ENCODE data around the gene TRIM8.

- no peak for TF ChIP-seq CTCF (IDR thresholded peaks at IDR 0.05; ENCODE audit: insufficient read depth, low read length, poor library complexity, severe bottlenecking)
- no peak for TF ChIP-seq EZH2phosphoT487 (conservative IDR thresholded peaks at IDR 0.05; ENCODE audit: low read length)
Observed at GRCh38 chr10:102620138-102620590, 24.1 kb upstream of the TRIM8 start.

Data from SU-DHL-6 (cell line).